GM19324 (cell line): ENCODE measurements around the gene GALT.

ENCODE experiments used
- ATAC-seq: cut with Tn5 transposase; IDR thresholded peaks from one replicate; pipeline ENCODE4 v1.9.1; 2021; ENCODE audit warnings: mild to moderate bottlenecking, moderate library complexity; ENCODE audit not compliant: unreplicated experiment, low FRiP score

GALT gene

DNA sequence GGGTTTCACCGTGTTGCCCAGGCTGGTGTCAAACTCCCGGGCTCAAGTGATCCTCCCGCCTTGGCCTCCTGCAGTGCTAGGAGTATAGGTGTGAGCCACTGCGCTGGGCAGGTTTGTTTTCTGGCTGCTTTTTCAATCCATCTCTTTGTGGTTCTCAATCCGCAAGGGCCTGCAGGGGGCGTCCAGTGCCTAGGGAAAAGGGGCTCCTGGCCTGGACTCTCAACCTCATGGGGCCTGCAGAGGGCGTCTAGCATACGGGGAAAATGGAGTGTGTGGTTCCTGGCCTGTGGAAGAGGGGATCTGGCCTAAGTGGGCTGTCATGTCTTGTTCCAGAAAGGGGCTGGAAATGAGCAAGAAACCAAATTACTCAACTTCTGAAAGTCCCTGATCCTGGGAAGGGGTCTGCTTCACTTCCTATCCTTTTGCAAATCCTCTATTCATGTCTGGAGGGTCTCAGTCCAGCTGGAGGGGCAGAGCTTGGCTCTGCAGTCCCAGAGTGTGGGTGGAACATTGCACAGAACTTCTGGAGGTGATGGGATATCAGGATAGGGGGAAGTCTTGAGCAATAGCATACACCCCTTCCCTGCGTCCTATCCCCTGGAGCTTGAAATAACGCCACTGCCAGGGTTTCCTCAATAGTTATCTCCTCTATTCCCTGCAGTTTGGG is 28.7 kb downstream of the GALT start:
- no peak for ATAC-seq

DNA sequence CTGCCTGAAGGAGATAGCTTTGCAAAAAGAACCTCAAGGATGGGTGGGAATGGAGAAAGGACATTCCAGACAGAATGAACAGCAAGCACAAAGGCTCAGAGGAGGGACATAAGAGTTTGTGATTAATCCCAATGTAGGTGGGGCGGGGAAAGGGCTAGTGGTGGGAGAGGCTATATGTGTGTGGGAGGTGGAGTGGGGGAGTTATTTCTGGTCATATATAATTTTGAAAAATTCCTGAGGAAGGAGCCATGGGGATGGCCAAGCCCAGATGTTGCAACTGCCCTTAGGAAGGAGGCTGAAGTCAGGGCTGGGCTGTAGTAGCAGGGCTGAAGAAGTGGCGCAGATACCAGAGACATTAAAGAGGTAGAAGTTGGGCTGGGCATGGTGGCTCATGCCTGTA is 29.4 kb downstream of the GALT start:
- ATAC-seq = no peak

GRCh38 chr9:34684145-34684544 is 37.7 kb downstream of the GALT start:
- ATAC-seq = no peak

DNA sequence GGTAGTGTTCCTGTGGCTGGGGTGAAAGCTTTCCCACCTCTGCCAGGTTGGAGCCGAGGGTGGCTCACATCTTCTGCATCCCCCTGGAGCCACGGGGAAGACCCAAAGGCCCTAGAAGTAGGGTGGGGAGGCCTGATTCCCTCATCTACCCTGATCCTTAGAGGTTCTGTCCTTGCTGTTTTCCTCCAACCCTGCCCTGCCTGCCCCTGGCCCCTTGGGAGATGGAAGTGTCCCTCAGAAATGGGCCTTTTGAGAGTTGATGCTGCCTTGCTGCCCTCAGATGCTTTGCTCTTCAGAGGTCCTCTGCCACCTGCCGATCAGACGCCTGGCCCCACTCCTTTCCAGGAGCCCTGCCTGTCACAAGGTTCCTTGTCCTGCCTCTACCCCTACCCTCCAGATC is 38.3 kb downstream of the GALT start:
- no peak for ATAC-seq

GRCh38 chr9:34685591-34685990 is 39.1 kb downstream of the GALT start:
- ATAC-seq = no peak

- ATAC-seq = no peak
Observed at GRCh38 chr9:34686231-34686630, 39.8 kb downstream of the GALT start.

DNA sequence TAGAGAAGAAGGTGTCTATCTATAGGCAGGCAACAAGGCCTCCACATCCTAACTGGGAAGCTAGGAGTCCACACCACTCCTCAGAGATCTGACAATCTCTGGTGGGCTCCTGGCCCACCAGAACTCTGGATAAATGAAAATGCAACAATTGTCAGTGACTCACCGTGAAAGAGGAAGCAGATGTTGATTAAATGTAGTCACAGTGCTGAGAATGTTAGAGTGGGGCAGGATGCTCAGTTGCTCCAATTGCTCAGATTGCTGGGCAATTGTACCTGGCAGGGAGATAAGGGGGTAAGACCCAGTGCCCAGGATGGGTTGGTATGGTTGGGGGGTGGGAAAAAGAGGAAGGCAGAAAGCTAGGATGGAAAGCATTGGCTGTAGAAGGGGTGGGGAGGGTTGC is 40.3 kb downstream of the GALT start:
- no peak for ATAC-seq

DNA sequence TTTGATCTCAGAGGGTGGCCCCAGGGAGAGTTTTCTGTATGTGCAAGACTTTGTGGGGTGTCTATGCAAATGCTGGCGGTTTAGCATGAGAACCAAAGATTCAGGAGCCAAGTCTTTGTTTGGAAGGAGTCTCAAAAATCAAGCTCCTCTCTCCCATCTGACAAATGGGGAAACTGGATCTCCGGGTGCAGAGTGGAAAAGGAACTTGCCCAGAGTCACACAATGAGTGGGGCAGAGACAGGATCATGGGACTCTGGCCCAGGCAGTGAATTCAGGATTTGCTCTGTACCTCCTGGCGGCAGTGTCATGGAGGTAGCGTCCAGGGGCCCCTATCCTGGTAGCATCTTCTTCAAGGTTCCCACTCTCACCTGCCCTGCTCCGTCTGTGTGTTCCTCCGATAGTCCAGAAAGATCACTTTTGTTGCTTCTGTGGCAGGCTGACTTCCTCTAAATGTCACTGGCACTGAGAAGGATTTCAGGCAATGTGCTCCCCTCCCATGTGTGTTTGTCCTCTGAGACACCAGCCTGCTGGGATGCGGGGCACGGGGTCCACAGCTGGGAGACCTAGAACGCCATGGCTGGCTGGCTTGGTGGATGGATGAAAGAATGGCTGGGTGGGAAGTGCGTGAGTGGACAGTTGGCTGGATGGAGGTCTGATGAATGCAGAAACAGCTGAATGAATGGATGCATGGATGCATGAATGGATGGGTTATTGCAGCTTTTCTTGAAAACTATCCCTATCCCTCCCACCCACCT is 41.0 kb downstream of the GALT start:
- no peak for ATAC-seq

- no peak for ATAC-seq
Observed at GRCh38 chr9:34688329-34689115, 42.0 kb downstream of the GALT start.

DNA sequence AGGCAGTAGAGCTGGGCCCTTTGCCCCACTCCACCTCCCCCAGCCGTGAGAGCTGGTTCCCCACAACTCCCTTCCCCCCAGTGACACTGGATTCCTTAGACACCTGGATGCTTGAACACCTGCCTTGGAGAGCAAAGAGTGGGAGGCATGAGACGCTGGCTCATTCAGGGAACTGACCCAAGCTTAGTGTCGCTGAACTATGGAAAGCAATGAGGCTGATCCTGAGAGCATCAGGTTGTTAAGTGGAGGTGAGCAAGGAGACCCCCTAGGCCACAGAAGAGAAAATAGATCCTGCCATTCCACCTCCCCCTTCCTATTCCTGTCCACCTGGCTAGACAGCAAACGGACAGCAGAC is 42.6 kb downstream of the GALT start:
- ATAC-seq = no peak

- ATAC-seq = no peak
Observed at GRCh38 chr9:34689512-34689911, 43.0 kb downstream of the GALT start.

DNA sequence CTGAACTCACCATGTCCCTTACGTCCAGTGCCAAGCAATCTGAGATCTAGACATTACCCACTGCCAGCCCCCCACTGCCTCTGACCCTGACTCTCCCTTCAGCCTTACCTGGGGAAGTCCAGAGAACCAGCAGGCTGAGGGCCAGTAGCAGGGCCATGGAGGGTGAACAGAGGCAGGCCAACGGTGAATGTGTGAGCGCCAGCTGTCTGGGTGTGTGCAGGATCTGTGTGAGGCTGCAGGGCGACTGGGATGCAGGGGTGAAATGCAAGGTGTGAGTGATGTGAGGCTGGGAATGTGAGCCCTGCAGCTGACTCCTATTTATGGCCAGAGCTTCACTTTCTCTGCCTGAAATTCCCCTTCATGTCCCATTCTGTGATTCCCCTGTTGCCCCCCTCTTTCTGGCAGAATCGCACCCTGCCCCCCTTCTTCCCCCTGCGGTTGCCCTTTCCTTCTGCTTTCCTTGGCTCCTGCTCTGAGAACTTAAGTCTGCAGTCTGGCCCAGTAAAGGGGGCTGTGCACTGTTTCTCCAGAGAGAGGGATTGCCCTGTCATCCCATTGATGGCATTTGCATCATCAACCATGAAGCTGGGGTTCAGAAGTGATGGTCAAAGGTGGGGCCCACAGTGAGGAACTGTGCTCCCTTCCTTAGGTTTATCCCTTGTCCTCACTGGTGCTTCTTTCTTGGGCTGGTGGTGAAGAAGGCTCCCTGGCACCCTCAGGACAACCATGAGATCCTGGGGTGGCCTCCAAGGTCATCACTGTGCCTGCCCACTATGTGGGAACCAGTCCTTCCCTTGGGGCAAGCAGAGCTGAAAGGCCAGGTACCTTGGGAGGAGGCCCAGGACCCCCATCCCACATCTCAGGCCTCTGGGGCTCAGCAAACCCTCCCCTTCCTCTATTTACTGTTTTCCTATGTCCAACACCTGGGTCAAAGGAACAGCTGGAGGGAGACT is 44.8 kb downstream of the GALT start, which contains the start of gene CCL19:
TSS of gene CCL19 (minus strand) at position 294 of the 953 bp plus-strand sequence. CDS start at position 157, 137 bp downstream.
- no peak for ATAC-seq

GRCh38 chr9:34691936-34692315 is 45.5 kb downstream of the GALT start:
- no peak for ATAC-seq

- ATAC-seq = no peak
Observed at GRCh38 chr9:34693560-34693959, 47.1 kb downstream of the GALT start.

DNA sequence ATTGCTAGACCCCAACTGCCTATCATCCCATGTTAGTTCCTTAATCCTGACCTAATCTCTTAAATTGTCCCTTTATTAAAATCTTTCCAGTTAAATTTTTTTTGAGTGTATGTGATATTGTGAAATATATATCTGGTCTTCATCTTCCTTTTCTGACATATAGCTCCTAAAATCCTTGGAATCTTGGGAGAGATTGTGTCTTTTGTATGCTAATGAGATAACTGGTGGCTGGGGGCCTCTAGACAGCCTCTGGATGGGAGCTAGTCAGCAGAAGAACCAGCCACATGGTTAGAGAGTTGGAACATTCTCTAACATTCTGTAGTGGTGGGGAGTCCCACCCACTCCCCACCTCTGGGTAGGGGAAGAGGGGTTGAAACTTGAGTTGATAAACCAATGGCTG is 48.3 kb downstream of the GALT start:
- no peak for ATAC-seq
